Mucosa of rectum (tissue), 2 donors: Measurements from ENCODE around the gene PLD1.
"Not testable (repeated sequence)": the region's sequence is repeated elsewhere in the genome, so short reads cannot be mapped to it uniquely, and the experiment has no call there.

Experiments used
- H3K27ac ChIP-seq, 2 donors: one replicate each; pipeline ENCODE4 v1.7.0; 2013; ENCODE audit warnings: inconsistent platforms in 2 of 2, low read depth in 2 of 2, low read length in 2 of 2
- H3K27me3 ChIP-seq, 2 donors: one replicate each; pipeline ENCODE4 v1.7.0; 2013; ENCODE audit warnings: low read length in 2 of 2; ENCODE audit not compliant: control insufficient read depth in 2 of 2, insufficient read depth in 2 of 2
- H3K36me3 ChIP-seq, 2 donors: one replicate each; pipeline ENCODE4 v1.7.0; 2013; ENCODE audit warnings: low read length in 2 of 2; ENCODE audit not compliant: control insufficient read depth in 2 of 2, insufficient read depth in 2 of 2
- H3K4me1 ChIP-seq, 2 donors: one replicate each; pipeline ENCODE4 v1.7.0; 2013; ENCODE audit warnings: low read length in 2 of 2, mild to moderate bottlenecking in 1 of 2; ENCODE audit not compliant: control insufficient read depth in 2 of 2, insufficient read depth in 2 of 2
- H3K4me3 ChIP-seq, 2 donors: one replicate each; pipeline ENCODE4 v1.7.0; 2013; ENCODE audit warnings: low read length in 2 of 2
- H3K9ac ChIP-seq, 2 donors: one replicate each; pipeline ENCODE4 v1.7.0; 2013; ENCODE audit warnings: low read length in 2 of 2, low read depth in 1 of 2, mild to moderate bottlenecking in 1 of 2
- H3K9me3 ChIP-seq, 2 donors: one replicate each; pipeline ENCODE4 v1.7.0; 2013; ENCODE audit warnings: low read length in 2 of 2; ENCODE audit not compliant: control insufficient read depth in 2 of 2
- donor health status: healthy.
- donor health status: Normal muscosa, but diverticular disease.

Gene PLD1

DNA sequence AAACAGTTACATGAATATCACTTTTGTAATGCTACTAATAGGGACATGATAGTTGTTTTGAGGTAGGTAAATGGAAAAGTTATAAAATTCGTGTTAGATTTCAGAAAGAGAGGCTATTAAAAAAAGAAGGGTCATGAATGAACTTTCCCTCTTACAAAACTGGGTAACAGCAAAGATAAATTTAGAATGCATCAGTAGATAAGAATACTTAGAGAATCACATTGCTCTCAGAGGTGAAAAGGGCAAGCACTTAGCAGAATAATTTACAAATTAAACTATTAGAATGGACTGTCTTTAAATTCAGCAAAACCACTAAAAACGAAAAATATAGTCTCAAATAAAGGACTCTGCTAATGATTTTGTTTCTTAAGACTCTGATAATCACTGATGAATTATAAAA is 167.2 kb downstream of the PLD1 start:
- no peak overlapping the region for H3K9ac ChIP-seq
- H3K4me3 ChIP-seq: no peak overlapping the region
- H3K9me3 ChIP-seq: no peaks in the 10 kb centered on the region
- peaks cover 10 to 23% of the 10 kb centered on the region in 2 donors for H3K36me3 ChIP-seq
- H3K27ac ChIP-seq: no peak overlapping the region
- H3K4me1 ChIP-seq: no peaks in the 10 kb centered on the region
- H3K27me3 ChIP-seq: no peaks in the 10 kb centered on the region

DNA sequence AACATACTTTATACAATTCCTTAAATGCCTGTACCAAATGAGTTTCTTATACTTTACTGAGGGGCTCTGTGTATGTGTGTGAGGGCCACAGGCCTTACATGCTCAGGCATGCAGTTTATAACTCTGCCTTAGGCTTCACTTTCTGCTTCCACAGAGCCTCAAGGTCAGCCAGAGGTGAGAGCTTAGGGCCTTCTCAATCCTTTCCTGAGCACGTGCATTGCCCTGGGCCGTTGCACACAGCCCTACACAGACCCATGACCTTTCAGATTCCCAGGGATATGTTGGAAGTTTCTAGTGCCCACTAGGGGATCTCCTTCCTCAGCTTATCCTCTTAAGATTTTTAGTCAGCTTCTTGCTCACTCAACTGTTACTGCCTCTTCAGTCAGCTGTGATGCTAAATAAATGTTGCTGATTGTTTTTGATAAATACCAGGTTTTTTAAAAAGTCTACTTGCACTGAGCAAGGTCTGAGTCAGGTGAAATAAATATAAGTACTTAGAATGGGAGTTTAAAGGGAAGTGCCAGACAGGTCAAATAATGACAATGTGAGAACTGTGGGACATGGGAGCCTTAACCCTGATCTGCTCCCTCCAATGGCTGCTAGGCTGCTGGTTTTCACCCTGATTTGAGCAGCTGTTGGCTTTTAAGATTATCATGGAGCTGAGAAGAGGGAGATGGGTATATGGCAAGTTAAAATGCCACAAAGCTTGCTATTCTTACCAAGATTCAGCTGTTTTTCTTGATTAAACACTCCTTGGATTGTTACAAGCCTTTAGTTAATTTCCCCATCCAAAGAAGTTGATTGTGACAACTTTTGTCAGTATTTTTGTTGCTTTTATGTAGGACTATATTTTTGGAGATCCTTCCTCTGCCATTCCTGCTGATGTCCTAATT is 169.5 kb downstream of the PLD1 start:
- H3K36me3 ChIP-seq: peaks cover 16 to 27% of the 10 kb centered on the region in 2 donors
- no peak overlapping the region for H3K4me3 ChIP-seq
- no peaks in the 10 kb centered on the region for H3K27me3 ChIP-seq
- no peak overlapping the region for H3K27ac ChIP-seq
- H3K9me3 ChIP-seq: no peaks in the 10 kb centered on the region
- no peaks in the 10 kb centered on the region for H3K4me1 ChIP-seq
- H3K9ac ChIP-seq: no peak overlapping the region

DNA sequence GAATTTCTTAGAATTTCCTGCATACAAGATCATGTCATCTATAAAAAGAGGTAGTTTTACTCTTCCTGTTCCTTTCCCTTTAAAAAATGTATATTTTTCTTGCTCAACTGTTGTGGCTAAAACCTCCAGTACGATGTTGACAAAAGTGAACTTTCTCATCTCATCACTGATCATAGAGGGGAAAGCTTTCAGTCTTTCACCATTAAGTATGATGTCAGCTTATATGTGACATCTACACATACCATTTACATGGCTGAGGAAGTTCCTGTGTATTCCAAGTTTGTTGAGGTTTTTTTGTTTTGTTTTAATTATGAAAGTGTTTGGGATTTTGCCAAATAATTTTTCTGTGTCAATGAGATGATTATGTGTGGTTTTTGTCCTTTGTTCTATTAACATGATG is 173.6 kb downstream of the PLD1 start:
- Histone ChIP-seq H3K27ac (no peak overlapping the region), H3K4me3 (no peak overlapping the region), H3K9ac (no peak overlapping the region), H3K4me1 (no peaks in the 10 kb centered on the region), H3K36me3 (peaks cover 12 to 23% of the 10 kb centered on the region in 2 donors), H3K27me3 (no peaks in the 10 kb centered on the region), H3K9me3 (no peaks in the 10 kb centered on the region)

DNA sequence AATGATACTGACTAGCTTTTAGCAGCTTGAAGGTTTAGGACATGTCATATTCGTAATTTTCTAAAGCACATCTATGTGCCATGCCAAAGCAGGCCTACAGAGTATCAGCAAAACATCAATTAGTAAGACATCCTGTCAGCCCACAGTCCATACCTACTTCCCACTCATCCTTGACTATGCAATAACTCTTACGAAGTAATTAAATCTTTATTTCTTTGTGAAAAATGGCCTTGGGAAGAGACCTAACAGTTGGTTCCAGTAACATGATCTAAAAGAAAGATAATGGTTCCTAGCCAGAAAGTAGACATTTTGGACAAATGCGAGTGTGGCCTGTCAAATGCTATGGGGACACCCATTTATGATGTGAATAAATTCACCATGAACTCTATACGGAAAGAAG is 177.5 kb downstream of the PLD1 start:
- Histone ChIP-seq H3K4me3 (no peak overlapping the region), H3K9ac (no peak overlapping the region), H3K27me3 (no peaks in the 10 kb centered on the region), H3K27ac (no peak overlapping the region), H3K4me1 (no peaks in the 10 kb centered on the region), H3K9me3 (no peaks in the 10 kb centered on the region), H3K36me3 (peaks cover 6 to 13% of the 10 kb centered on the region in 2 donors)

DNA sequence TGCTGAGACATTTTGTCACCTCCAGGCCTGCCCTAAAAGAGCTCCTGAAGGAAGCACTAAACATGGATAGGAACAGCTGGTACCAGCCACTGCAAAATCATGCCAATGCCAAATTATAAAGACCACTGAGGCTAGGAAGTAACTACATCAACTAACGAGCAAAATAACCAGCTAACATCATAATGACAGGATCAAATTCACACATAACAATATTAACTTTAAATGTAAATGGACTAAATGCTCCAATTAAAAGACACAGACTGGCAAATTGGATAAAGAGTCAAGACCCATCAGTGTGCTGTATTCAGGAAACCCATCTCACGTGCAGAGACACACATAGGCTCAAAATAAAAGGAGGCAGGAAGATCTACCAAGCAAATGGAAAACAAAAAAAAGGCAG is 183.5 kb downstream of the PLD1 start:
- H3K27me3 ChIP-seq, H3K9me3 ChIP-seq, H3K4me1 ChIP-seq: not testable (repeated sequence)

DNA sequence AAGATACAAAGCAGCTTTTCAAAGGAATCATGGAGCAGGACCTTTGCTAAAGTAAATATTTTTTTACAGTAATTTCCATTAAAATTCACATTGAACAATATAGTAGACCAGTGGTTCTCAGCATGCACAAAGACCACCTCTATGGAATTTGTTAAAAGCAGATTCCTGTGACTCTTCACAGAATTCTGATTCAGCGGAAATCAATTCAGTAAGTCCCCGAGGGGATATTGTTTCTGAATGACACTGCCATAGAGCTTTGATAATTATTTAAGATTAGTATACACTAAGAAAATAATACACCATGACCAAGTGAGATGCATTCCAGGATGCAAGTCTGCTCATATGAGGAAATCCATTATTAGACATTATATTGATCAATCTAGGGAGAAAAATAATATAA is 188.2 kb downstream of the PLD1 start:
- H3K9ac ChIP-seq: no peak overlapping the region
- no peak overlapping the region for H3K4me3 ChIP-seq
- no peaks in the 10 kb centered on the region for H3K9me3 ChIP-seq
- H3K27ac ChIP-seq: no peak overlapping the region
- H3K36me3 ChIP-seq: peaks cover 15 to 18% of the 10 kb centered on the region in 2 donors
- H3K4me1 ChIP-seq: no peaks in the 10 kb centered on the region
- H3K27me3 ChIP-seq: no peaks in the 10 kb centered on the region

More for the DNA sequence above, 183.5 kb downstream of the PLD1 start:
- not testable (repeated sequence) for H3K27ac ChIP-seq, H3K4me3 ChIP-seq, H3K9ac ChIP-seq, H3K36me3 ChIP-seq

DNA sequence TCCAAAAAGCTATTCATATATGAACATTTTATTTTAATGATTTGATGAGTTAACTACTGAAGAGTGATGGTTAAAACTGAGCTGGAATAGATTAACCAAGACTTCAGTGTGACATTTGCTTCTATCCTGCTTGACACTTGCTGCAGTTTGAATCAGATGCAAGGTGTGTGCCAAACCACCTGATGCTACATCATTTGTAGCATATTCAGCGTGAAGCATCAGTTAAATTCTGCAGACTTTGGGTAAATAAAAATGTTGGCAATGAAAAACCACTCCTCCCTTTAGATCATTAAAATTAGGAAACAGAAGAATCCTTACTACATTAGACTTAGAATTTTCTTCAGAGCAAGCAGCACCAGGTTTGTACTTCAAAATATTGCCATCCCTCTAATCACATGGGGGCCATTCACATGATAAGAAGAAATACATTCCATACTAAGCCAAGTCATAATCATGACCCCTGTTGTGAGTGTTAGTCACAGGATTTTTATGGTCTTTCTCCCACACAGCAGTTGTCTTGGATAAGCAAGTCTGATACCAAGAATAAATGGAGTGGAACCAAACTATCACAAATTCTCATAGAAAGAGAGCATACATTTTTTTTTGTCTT is 189.4 kb downstream of the PLD1 start:
- Histone ChIP-seq H3K9ac (no peak overlapping the region), H3K36me3 (peaks cover 19 to 21% of the 10 kb centered on the region in 2 donors), H3K27ac (no peak overlapping the region), H3K4me1 (no peaks in the 10 kb centered on the region), H3K27me3 (no peaks in the 10 kb centered on the region), H3K9me3 (no peaks in the 10 kb centered on the region), H3K4me3 (no peak overlapping the region)

DNA sequence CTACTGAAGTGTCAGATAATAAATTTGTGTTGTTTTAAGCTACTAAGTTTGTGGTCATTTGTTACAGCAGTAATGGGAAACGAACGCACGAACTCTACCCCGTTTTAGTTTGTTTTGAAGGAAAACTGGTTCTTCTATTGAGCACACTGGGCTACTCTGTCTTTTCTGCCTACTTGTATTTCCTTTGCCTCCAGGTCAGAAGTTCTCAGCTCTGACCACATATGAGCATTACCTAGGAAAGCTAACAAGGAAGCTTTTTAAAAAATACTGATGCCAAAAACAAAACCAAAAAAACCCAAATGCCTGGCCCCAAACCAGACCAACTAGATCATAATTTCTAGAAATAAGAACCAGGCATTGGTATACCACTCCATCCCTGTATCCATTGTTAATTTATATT is 193.5 kb downstream of the PLD1 start:
- no peaks in the 10 kb centered on the region for H3K9me3 ChIP-seq
- H3K4me1 ChIP-seq: no peaks in the 10 kb centered on the region
- H3K27me3 ChIP-seq: no peaks in the 10 kb centered on the region
- no peak overlapping the region for H3K4me3 ChIP-seq
- no peak overlapping the region for H3K27ac ChIP-seq
- peaks cover 28 to 35% of the 10 kb centered on the region in 2 donors for H3K36me3 ChIP-seq
- H3K9ac ChIP-seq: no peak overlapping the region

DNA sequence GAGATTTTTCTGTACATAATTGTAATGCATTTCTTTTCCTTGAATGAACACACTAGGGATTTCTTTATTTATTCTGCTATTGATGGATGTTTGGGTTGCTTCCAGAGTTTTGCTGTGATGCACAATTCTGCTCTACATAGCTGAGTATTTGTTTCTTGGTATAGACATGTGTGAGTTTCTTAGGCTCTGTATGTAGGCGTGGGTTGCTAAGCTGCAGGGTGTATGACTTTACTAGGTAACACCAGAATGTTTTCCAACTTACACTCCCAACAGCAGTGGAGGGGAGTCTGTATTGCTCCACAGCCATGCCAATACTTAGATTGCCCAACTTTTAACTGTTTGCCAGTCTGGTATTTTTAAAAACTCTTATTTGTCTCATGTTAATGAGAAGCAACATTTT is 194.6 kb downstream of the PLD1 start:
- no peaks in the 10 kb centered on the region for H3K4me1 ChIP-seq
- H3K9ac ChIP-seq: no peak overlapping the region
- no peak overlapping the region for H3K27ac ChIP-seq
- no peak overlapping the region for H3K4me3 ChIP-seq
- H3K27me3 ChIP-seq: no peaks in the 10 kb centered on the region
- H3K9me3 ChIP-seq: no peaks in the 10 kb centered on the region
- H3K36me3 ChIP-seq: peaks cover 35 to 37% of the 10 kb centered on the region in 2 donors

DNA sequence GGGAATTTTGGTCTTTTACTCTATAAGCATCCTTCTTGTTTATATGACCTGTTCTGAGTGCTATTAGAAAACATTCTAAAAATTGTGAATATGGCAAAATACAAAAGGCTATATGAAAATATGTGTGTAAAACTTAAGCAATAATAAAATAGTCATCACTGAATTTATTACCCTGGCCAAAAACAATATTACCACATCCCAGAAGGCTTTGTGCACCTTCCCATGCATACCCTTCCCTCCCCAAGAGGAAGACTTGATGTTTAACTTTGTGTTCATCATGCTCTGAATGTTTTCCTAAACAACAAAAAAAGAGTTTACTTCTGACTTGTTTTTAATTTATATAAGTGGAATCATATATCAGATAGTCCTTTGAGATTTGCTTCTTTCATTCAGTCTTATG is 195.0 kb downstream of the PLD1 start:
- Histone ChIP-seq H3K4me3 (no peak overlapping the region), H3K4me1 (no peaks in the 10 kb centered on the region), H3K27me3 (no peaks in the 10 kb centered on the region), H3K9ac (no peak overlapping the region), H3K36me3 (peaks cover 35 to 37% of the 10 kb centered on the region in 2 donors), H3K27ac (no peak overlapping the region), H3K9me3 (no peaks in the 10 kb centered on the region)
